ENCODE results near the gene NAV2.
"Not testable (repeated sequence)": the region's sequence is repeated elsewhere in the genome, so short reads cannot be mapped to it uniquely, and the experiment has no call there.

The NAV2 gene

DNA sequence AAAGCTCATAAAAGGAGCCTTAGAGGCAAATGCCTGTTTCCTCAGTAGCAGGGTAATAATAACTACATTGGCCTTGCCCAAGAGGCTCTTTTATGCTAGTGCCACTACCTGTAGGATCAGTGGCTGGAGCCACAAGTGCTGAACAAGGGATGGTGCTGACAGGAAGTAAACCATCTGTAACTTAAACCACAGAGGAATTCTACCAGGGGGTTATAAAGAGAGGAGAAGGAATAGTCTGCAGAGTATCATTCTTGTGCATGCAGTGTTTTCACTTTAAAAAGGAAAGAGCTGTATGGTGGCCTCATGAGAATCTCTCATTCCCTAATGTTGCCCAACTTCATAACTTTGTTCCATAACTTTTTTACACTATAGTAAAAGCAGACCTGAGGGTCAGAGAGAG is 279.5 kb downstream of the NAV2 start:
- TF ChIP-seq GATA1 (IDR thresholded peaks at IDR 0.05; ENCODE audit: low read depth, low read length) (no peak), POLR2A (IDR thresholded peaks at IDR 0.05; ENCODE audit: low read length) (no peak)
- DNase-seq, result no peak

DNA sequence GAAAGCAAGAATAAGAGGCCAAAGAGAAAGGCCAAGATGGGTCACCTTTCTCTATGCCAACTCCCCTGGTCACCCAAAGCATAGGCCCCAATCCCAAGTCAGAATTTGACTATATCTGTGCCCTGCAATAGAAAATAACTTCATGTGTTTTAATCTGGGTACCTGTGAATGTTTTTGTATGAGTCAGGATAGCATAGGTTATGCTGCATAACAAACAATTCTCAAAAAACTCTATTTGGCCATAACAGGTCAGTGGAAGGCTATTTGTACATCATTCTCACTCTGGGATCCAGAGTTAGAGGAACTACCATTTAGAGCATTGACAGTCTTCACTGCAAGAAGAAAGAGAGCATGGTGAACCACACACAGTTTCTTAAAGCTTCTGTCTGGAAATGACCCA is 280.4 kb downstream of the NAV2 start:
- TF ChIP-seq POLR2A (IDR thresholded peaks at IDR 0.05; ENCODE audit: low read length), result no peak
- TF ChIP-seq GATA1 (IDR thresholded peaks at IDR 0.05; ENCODE audit: low read depth, low read length), result no peak
- no peak for DNase-seq

DNA sequence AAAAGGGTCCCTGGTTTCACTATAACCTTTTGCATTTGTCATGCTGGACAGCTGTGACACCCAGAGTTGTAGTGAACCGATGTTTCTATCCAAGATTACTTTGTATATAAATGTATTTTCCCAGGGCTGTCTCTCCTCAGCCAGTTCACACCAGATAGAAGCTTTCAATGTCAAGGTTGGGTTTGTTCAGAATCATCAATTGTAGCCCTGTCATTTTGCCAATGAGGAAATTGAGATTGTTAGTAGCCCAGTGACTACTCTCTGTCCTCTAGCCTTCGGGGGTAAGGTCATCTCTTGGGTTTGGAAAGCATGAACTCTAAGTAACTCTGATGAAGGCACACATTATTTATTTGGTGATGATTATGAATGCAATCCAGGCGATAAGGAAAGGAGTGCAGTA is 282.0 kb downstream of the NAV2 start:
- TF ChIP-seq GATA1 (IDR thresholded peaks at IDR 0.05; ENCODE audit: low read depth, low read length) (no peak), POLR2A (IDR thresholded peaks at IDR 0.05; ENCODE audit: low read length) (no peak)

DNA sequence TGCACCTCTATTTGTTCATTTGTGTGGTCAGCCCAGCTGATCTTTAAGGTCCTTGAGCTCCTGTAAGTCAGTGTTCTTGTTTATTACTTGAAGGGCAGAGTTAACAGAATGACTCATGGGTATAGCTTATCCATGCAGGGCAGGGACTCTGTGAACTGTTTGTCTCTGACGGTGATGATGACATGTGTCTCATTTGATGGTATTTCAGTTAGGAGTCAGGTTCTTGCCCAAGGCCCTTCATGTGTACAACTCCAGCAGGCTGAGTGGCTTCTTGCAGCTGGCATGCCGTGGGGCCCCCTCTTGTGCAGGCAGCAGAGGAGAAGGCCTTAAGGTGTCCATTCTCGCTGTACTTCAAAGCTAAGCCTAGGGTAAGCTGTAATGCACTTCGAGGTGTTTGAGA is 282.5 kb downstream of the NAV2 start:
- no peak for TF ChIP-seq GATA1 (IDR thresholded peaks at IDR 0.05; ENCODE audit: low read depth, low read length)
- TF ChIP-seq POLR2A (IDR thresholded peaks at IDR 0.05; ENCODE audit: low read length), result no peak
- DNase-seq, result peak; percentile 48 to 72

More for the DNA sequence above, 282.0 kb downstream of the NAV2 start:
- DNase-seq, result no peak

DNA sequence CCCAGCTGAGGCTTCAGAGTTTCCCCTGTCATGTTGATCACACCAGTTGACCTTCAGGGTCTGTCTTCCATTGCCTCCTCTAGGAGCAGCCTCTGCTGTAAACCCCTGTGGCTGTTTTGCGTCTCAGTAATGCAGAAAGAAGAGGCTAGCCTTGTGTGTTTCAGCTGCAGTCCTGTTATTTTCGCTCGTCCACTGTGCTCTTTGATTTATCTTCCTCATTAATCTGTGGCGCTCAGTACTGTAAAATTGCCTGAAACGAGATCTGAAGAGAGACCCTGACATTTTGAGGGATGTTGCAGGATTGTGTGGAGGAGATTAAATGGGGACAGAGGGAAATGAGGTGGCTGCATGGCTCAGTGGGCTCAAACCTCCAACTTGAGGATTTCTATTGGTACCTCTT is 283.9 kb downstream of the NAV2 start:
- DNase-seq, result no peak
- TF ChIP-seq GATA1 (IDR thresholded peaks at IDR 0.05; ENCODE audit: low read depth, low read length), result no peak
- TF ChIP-seq POLR2A (IDR thresholded peaks at IDR 0.05; ENCODE audit: low read length), result no peak

DNA sequence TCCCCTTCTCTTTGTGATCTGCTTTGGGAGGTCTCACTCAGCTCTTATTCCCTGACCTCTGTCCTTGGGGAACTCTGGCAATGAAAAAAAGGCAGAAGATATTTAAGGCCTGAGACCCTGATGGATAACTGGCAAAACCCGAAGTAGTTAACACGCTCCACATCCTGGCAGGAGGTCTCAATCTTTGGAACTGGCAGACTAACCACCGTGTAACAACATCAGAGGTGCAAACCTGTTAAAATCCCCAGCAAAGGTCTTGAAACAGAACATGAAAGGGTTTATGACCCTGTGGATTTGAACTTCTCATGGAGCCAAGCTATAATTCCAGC is 287.3 kb downstream of the NAV2 start:
- DNase-seq, result no peak
- TF ChIP-seq GATA1 (IDR thresholded peaks at IDR 0.05; ENCODE audit: low read depth, low read length) (no peak), POLR2A (IDR thresholded peaks at IDR 0.05; ENCODE audit: low read length) (no peak)

DNA sequence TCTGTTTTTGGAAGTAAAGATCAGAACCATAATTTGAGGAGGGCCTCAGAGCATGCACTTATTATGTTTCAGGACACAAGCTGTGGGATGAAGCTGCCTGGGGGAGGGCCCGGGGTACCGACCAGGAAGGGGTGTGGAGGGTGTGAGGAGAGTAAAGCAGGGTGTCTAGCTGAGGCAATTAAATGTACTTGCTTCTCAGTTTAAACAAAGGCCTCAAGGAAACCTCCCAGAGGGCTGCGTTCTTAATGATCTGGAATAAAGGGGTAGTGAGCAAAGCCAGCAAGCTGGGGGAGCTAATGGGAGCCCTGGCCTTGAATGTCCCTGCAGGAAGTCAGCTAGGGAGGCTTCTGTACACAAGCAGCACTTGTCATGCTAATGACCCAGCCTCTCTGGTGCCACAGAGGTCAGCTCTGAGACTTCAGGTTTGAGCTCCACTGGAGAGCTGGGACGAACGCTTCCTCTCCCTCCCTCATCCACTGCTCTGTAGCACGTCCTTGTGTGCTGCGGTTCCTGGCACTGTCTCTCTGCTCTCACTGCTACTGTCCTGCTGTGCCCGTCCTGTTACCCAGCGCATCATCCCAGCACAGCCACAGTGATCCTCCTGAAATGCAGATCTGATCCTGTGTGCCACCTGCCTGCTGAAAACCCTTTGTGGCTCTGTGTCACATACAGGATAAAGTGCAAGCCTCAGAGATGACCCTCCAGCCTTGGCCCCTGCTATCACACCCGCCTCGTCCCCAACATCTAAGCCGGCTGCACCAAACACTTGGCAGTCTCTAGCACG is 287.9 kb downstream of the NAV2 start:
- DNase-seq, result no peak
- no peak for TF ChIP-seq POLR2A (IDR thresholded peaks at IDR 0.05; ENCODE audit: low read length)
- TF ChIP-seq GATA1 (IDR thresholded peaks at IDR 0.05; ENCODE audit: low read depth, low read length), result no peak

DNA sequence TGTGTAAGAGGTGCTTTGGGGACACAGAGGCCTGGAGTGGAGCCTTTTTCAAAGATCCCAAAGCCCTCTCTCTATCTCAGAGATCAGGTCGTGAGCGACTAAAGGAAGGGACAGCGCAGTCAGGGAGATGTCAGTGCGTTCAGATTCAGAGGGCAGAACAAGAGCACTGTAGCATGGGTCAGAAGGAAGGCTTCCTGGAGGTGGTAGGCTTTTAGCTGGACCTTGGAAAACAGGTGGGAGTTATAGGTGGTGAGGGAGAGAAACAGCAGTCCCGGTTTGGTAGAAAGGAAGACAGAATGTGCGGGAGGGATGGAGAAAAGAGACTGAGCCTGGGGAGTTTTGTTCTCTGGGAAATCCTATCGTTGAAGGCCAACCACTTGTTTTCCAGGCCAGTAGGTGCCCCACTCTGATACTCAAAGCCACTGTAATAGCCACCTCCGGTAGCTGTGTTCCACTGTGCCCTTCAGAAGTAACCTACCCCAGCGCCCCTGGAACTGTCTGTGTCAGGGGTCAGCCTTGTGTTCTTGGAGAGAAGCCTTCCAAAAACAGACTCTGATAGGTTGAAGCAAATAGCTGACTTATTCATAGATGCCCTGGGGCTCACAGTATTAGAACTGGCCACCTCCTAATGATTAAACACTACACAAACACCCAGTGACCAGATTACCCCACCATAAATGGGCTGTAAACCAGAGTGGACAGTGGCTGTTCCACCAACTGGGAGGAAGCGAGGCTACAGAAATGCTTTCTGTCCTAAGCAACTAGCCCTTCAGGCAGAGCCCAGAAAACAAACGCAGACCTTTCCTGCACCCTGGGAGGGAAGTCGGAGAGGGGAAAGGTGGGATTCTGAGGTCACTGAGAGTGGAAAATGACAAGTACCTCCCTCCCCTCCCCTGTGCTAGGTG is 289.9 kb downstream of the NAV2 start:
- TF ChIP-seq POLR2A (IDR thresholded peaks at IDR 0.05; ENCODE audit: low read length) (no peak), GATA1 (IDR thresholded peaks at IDR 0.05; ENCODE audit: low read depth, low read length) (no peak)
- no peak for DNase-seq

DNA sequence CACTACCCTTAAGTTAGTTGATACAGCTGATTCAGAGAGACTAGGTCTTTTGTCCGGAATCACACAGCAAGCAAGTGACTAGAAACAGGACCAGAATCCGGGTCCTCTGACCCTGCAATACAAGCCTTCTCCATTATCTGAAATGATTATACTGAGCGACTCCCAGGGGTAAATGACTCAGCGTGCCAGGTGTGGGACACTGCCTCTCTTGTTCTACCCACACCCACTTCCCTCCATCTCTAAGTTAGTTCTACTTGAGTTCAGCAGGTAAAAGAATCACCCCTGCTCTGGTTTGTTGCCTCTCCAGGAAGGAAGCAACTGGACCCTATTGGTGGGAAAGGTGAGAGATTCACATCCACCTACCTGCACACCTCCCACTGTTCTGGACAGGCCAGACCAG is 290.7 kb downstream of the NAV2 start:
- TF ChIP-seq GATA1 (IDR thresholded peaks at IDR 0.05; ENCODE audit: low read depth, low read length) (no peak), POLR2A (IDR thresholded peaks at IDR 0.05; ENCODE audit: low read length) (no peak)
- no peak for DNase-seq

DNA sequence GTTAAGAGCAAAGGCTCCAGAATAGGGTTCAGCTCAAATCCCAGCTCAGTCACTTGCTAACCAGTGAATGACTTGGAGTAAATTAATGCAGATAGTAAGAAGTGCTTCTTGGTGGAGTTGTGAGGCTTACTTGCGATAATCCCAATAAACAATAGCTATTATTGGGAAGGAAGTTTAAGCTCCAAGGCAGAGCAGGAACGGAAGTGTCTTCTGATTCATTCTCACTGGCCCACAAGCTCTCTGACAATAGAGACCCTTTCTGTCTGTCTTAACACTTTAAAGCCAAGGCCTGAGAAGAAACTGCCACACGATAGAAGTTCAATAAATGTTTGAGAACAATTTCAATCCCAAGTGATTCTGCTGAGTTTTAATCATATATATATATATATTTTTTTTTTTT is 292.2 kb downstream of the NAV2 start:
- DNase-seq, result no peak

DNA sequence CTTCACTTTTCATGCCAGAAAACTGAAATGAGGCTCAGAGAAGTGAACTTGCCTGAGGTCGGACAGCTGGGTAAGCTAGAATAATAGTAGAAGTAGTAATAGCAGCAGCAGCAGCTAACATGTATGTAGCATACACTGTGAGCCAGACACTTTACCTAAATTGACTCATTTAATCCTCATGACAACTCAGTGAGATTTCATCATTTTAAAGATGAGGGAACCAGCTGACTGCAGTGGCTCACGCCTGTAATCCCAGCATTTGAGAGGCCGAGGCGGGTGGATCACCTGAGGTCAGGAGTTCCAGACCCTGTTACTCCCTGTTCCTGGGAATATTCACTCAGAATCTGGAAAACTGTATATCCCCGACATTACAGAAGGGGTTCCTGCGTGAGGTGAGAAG is 293.1 kb downstream of the NAV2 start:
- no peak for DNase-seq
- no peak for TF ChIP-seq POLR2A (IDR thresholded peaks at IDR 0.05; ENCODE audit: low read length)
- no peak for TF ChIP-seq GATA1 (IDR thresholded peaks at IDR 0.05; ENCODE audit: low read depth, low read length)

More for the DNA sequence above, 292.2 kb downstream of the NAV2 start:
- no peak for TF ChIP-seq GATA1 (IDR thresholded peaks at IDR 0.05; ENCODE audit: low read depth, low read length)
- TF ChIP-seq POLR2A (IDR thresholded peaks at IDR 0.05; ENCODE audit: low read length), result no peak

DNA sequence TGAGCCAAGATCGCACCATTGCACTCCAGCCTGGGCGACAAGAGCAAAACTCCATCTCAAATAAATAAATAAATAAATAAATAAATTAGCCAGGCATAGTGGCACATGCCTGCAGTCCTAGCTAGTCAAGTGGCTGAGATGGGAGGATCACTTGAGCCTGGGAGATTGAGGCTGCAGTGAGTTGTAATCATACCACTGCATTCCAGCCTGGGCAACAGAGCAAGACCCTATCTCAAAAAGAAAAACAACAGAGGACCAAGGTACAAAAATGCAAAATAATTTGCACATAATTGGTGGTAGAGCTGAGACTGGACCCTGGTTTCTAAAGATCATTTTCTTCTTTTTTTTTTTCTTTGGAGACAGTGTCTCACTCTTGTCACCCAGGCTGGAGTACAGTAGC is 294.0 kb downstream of the NAV2 start:
- not testable (repeated sequence) for DNase-seq

DNA sequence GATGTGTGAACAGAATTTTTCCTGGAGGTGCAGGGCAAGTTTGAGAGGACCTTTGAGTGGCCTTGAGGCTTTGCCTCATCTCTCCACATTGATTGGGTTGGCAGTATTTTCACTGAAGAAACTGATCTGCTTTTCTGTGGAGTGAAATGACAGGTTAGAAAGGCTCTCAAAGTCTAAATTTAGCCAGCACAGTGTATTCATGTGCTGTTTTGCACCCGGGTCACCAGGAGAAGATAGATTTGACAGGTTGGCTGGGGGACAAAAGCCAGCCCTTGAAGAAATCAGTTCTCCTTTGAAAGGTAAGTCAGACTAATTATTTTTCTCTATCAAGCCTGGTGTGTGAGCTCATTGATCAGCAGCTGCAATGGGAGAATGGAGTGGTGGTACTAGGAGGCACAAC is 294.7 kb downstream of the NAV2 start:
- TF ChIP-seq GATA1 (IDR thresholded peaks at IDR 0.05; ENCODE audit: low read depth, low read length) (no peak), POLR2A (IDR thresholded peaks at IDR 0.05; ENCODE audit: low read length) (no peak)
- DNase-seq, result no peak

DNA sequence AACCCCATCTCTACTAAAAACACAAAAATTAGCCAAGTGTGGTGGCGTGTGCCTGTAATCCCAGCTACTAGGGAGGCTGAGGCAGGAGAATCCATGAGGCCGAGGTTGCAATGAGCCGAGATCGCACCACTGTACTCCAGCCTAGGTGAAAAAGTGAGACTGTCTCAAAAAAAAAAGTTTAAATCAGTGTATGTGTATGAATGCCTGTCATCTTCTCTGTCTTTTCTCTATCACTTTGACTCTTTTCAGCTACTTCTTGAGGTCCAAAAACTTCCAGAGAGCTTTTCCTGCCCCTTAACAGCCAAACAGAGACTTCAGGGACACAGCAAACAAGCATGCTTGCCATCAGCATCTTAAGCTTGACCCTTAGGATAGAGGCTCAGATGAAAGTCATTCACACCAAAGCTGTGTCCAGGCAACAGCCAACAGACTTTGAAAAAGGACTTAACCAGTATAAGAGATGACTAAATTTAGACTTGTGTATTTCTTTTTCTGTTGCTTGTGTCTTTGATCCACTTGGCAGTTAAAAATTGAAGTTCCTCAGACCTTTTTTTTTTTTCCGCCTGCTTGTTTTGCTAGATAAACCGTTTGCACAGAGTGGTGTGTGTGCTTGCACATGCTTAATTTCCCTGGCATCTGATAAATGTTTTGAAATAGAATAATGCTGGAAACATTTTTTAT is 295.7 kb downstream of the NAV2 start:
- no peak for DNase-seq
- no peak for TF ChIP-seq POLR2A (IDR thresholded peaks at IDR 0.05; ENCODE audit: low read length)
- TF ChIP-seq GATA1 (IDR thresholded peaks at IDR 0.05; ENCODE audit: low read depth, low read length), result no peak

All from erythroblast (primary cell).